Measurements from ENCODE around the gene SPATA20.

SPATA20 gene

DNA sequence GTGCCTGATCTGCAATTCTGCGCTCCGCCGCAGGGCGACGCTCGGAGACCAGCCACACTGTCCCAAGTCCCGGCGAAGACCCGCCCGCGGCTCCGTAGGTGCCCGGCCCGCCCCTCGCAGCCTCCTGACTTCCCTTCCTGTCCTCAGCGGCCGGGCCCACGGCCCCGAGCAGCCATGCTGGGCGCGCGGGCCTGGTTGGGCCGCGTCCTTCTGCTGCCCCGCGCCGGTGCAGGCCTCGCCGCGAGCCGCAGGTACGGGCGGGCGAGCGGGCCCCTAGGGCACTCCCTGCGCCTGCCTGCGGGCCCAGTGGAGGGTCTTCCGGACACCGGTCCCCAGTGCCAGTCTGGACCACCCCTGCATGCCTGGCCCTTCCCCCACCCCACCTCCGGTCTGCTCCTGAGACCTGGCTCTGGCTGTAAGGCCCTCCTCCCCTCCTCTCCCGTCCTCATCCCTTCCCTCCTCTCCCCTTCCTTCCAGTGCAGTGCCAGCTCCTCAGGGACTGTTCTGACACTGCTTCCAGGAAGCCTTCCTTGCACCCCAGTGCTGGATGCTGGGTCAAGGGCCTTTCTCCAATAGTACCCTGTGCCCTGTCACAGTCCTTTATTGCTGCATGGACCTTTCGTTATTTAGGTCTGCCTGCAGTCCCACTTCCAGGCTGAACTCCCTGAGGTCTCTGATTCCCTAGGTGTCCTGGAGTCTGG, at the start of gene SPATA20:
Gene SPATA20 (plus strand): TSS at position 140 of the 701 bp plus-strand sequence. CDS start 35 bp downstream, at position 175.
- Mint-ChIP-seq H3K27me3 (ENCODE audit: low read depth) (peaks cover 22% of the 10 kb centered on the region), H3K36me3 (ENCODE audit: low read depth) (no peaks in the 10 kb centered on the region), H3K4me3 (peak within 1 kb of the TSS; percentile 80 to 82 (median 80)), H3K27ac (peak within 1 kb of the TSS; percentile 29 to 89 (median 49)), H3K9me3 (no peaks in the 10 kb centered on the region), H3K4me1 (peaks cover 17% of the 10 kb centered on the region)
- TF ChIP-seq, protein P1, sequence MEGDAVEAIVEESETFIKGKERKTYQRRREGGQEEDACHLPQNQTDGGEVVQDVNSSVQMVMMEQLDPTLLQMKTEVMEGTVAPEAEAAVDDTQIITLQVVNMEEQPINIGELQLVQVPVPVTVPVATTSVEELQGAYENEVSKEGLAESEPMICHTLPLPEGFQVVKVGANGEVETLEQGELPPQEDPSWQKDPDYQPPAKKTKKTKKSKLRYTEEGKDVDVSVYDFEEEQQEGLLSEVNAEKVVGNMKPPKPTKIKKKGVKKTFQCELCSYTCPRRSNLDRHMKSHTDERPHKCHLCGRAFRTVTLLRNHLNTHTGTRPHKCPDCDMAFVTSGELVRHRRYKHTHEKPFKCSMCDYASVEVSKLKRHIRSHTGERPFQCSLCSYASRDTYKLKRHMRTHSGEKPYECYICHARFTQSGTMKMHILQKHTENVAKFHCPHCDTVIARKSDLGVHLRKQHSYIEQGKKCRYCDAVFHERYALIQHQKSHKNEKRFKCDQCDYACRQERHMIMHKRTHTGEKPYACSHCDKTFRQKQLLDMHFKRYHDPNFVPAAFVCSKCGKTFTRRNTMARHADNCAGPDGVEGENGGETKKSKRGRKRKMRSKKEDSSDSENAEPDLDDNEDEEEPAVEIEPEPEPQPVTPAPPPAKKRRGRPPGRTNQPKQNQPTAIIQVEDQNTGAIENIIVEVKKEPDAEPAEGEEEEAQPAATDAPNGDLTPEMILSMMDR (IDR thresholded peaks at IDR 0.05; ENCODE audit: unreplicated experiment in 3 of 3) = peak; percentile 99

DNA sequence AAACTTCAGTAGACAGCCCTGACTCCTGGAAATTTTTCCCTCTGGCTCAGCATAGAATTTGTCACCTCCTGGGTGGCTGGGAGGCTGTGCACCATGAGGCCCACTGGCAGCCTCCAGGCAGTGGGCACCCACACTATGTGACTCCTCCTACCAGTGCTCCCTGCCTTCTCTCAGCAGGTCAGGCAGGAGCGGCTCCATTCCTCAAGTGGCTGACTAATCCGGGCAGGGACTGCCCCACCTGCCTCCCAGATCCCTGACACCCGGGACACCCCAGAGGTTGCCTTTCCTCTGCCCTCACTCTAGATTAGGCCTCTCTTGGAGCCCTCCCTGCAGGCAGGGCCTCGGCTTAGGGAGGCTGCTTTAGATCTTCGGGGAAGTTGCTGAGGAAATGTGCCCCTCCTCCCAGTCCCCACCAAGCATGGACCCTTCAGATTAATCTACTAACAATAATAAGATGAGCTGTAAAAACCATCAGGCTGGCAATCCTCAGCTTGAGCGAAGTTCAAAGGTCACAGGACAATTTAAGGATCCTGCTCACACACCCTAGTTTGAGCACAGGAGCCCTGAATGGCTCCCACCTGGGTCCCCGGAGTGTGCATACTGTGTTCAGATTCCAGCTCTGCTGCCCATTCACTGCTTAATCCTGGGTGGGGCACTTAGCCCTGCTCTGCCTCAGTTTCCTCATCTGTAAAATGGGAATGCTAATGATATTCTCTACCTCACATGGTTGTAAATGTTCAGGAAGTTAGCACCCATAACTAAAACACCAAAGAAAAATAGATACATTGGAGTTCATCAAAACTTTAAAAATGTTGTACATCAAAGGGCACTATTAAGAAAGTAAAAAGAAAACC, 48.7 kb upstream of the SPATA20 start:
- no peaks in the 10 kb centered on the region for H3K9me3 Mint-ChIP-seq
- H3K27me3 Mint-ChIP-seq (ENCODE audit: low read depth) = peaks cover 11% of the 10 kb centered on the region
- H3K27ac Mint-ChIP-seq = no peak overlapping the region
- TF ChIP-seq, protein P1 (IDR thresholded peaks at IDR 0.05; ENCODE audit: unreplicated experiment in 3 of 3) = no peak
- no peaks in the 10 kb centered on the region for H3K36me3 Mint-ChIP-seq (ENCODE audit: low read depth)
- H3K4me1 Mint-ChIP-seq = peaks cover 7% of the 10 kb centered on the region
- H3K4me3 Mint-ChIP-seq = no peak overlapping the region

- H3K4me3 Mint-ChIP-seq = no peak overlapping the region
- H3K36me3 Mint-ChIP-seq (ENCODE audit: low read depth) = no peaks in the 10 kb centered on the region
- H3K27ac Mint-ChIP-seq = no peak overlapping the region
- TF ChIP-seq, protein P1 (IDR thresholded peaks at IDR 0.05; ENCODE audit: unreplicated experiment in 3 of 3) = no peak
- peaks cover 17% of the 10 kb centered on the region for H3K27me3 Mint-ChIP-seq (ENCODE audit: low read depth)
- H3K4me1 Mint-ChIP-seq = peaks cover 12% of the 10 kb centered on the region
- no peaks in the 10 kb centered on the region for H3K9me3 Mint-ChIP-seq
Measured at GRCh38 chr17:50499270-50499669, 47.7 kb upstream of the SPATA20 start.

DNA sequence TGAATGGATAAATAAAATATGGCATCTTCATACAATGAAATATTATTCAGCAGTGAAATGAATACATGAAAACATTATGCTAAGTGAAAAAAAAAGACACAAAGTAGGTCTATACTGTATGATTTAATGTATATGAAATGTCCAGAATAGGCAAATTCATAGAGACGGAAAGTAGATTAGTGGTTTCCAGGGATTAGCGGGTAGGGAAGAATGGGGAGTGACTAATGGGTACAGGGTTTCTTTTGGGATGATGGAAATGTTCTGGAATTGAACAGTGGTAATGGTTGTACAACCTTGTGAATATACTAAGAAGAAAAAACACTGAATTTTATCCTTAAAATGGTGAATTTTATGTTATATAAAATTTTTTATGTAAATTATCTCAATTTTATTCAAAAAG, 47.3 kb upstream of the SPATA20 start:
- Mint-ChIP-seq H3K9me3 (no peaks in the 10 kb centered on the region), H3K27ac (no peak overlapping the region)
- TF ChIP-seq, protein P1 (IDR thresholded peaks at IDR 0.05; ENCODE audit: unreplicated experiment in 3 of 3) = no peak

GRCh38 chr17:50501054-50501453, 45.9 kb upstream of the SPATA20 start:
- TF ChIP-seq, protein P1 (IDR thresholded peaks at IDR 0.05; ENCODE audit: unreplicated experiment in 3 of 3) = peak; percentile 36 to 55 (median 43)
- no peak overlapping the region for H3K4me3 Mint-ChIP-seq
- no peaks in the 10 kb centered on the region for H3K9me3 Mint-ChIP-seq
- H3K27me3 Mint-ChIP-seq (ENCODE audit: low read depth) = peaks cover 12% of the 10 kb centered on the region
- no peaks in the 10 kb centered on the region for H3K36me3 Mint-ChIP-seq (ENCODE audit: low read depth)
- H3K27ac Mint-ChIP-seq = no peak overlapping the region
- H3K4me1 Mint-ChIP-seq = peaks cover 12% of the 10 kb centered on the region

More for the DNA sequence above, 47.3 kb upstream of the SPATA20 start:
- no peaks in the 10 kb centered on the region for H3K36me3 Mint-ChIP-seq (ENCODE audit: low read depth)
- H3K4me1 Mint-ChIP-seq = peaks cover 12% of the 10 kb centered on the region
- no peak overlapping the region for H3K4me3 Mint-ChIP-seq
- H3K27me3 Mint-ChIP-seq (ENCODE audit: low read depth) = peaks cover 17% of the 10 kb centered on the region
